GM12865 (cell line): ENCODE data around the gene SHISA9.

Experiments
- DNase-seq: peaks from one replicate; pipeline ENCODE4 v3.0.0; 2010; ENCODE audit warnings: low read depth
- H3K4me3 ChIP-seq: 2 replicates; pipeline ENCODE4 v1.5.1; 2011; ENCODE audit warnings: mild to moderate bottlenecking, low read depth, low read length, control low read depth
- TF ChIP-seq, protein P1 (sequence below): IDR thresholded peaks from 2 replicates; pipeline ENCODE4 v1.5.1; 2011; ENCODE audit warnings: low read length, control low read depth, low read depth, inconsistent platforms; ENCODE audit not compliant: insufficient read depth; ENCODE audit errors: missing control alignments

Gene SHISA9

DNA sequence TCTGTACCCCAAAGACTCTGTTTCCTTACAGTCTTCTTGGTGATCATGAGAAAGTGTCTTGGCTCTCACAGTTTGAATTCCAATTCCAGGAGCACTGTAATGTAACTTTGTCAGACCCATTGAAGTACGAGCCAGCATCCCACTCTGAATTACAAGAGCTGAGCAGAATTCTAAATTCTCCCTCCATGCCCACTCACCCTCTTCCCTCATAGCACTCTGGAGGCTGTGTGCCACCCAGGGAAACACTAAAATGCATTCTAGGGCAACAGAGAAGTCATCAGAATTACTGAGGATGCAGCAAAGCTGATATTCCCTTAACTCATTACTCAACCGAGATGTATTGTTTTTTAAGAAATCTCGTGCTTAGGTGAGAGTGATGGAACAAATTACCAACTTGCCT, 154.1 kb downstream of the SHISA9 start:
- no peak for DNase-seq
- TF ChIP-seq, protein P1, sequence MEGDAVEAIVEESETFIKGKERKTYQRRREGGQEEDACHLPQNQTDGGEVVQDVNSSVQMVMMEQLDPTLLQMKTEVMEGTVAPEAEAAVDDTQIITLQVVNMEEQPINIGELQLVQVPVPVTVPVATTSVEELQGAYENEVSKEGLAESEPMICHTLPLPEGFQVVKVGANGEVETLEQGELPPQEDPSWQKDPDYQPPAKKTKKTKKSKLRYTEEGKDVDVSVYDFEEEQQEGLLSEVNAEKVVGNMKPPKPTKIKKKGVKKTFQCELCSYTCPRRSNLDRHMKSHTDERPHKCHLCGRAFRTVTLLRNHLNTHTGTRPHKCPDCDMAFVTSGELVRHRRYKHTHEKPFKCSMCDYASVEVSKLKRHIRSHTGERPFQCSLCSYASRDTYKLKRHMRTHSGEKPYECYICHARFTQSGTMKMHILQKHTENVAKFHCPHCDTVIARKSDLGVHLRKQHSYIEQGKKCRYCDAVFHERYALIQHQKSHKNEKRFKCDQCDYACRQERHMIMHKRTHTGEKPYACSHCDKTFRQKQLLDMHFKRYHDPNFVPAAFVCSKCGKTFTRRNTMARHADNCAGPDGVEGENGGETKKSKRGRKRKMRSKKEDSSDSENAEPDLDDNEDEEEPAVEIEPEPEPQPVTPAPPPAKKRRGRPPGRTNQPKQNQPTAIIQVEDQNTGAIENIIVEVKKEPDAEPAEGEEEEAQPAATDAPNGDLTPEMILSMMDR, result no peak
- no peak overlapping the region for H3K4me3 ChIP-seq

DNA sequence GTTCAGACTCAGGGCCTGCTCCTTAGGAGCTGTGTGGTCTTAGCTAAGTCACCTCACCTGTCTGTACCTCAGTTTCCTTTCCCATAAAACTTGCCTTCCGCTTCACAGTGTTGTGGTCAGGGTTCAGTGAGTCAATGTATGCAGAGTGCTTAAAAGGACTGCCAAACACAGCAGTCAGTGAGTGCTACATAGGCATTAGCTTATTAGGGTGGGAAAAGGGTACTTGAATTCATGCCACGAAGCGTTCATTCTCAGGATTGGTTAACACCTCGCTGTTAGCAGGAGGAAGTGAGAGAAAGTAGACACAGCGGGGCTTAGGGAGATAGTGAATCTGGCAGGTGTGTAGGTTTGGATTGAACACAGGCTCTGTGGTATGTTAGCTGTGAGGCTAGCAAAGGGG, 155.2 kb downstream of the SHISA9 start:
- DNase-seq, result peak; percentile 34
- no peak overlapping the region for H3K4me3 ChIP-seq
- TF ChIP-seq, protein P1, result no peak

DNA sequence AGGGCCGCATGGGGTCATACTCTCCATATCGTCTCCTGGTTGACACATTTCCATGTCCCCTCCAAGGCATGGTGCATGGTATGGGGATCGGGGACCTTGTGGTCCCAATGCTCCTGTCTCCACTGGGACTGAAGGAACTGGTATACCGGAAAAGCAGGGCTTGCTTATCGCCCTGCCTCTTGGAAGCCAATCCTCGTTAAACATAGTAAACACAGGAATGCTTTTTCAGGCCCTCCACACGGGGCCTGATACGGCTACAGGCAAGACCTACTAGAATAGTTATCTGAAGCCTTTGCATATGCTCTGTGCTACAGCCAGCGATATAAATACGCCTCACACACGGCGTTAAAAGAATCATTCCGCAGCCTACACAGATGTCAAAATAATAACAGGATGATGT, 159.5 kb downstream of the SHISA9 start:
- TF ChIP-seq, protein P1, result no peak

DNA sequence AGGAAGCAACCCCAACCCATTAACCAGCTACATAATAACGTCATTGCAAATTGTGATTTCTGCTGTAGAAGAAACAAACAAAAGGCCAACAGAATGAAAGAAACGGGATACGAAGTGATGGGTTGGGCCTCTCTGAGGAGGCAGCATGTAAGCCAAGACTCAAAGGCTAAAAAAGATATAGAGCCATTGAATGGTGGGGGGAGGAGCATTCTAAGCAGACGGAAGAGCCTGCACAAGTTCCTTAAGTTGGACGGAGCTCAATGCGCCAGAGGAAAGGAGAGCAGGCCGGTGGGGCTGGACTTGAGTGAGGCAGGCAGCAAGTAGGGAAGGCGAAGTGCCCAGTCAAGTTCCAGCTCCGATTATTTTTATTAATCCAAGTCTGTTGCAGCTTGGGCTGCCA, 160.3 kb downstream of the SHISA9 start:
- no peak overlapping the region for H3K4me3 ChIP-seq
- TF ChIP-seq, protein P1, result no peak
- DNase-seq, result no peak

More for the DNA sequence above, 159.5 kb downstream of the SHISA9 start:
- no peak for DNase-seq
- H3K4me3 ChIP-seq, result no peak overlapping the region

DNA sequence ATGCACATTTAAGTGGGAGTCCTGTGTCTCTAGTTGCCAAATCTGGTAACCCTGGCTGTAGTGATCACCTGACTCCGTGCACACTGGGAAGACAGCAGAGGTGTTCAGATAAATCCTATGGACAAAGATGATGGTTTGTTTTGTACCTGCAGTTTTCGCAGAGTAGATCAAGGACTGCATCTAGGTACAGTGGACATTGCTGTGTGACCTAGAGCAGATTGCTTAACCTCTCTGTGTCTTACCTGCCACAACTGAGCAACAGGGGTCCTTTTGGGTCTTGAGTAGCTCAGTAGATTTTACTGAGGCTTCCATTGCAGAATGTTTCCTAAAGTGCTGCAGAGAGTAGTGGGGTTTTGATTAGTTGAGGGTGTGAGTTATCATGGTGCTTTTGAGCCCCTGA, 160.8 kb downstream of the SHISA9 start:
- no peak for DNase-seq
- TF ChIP-seq, protein P1, result no peak
- H3K4me3 ChIP-seq, result no peak overlapping the region

DNA sequence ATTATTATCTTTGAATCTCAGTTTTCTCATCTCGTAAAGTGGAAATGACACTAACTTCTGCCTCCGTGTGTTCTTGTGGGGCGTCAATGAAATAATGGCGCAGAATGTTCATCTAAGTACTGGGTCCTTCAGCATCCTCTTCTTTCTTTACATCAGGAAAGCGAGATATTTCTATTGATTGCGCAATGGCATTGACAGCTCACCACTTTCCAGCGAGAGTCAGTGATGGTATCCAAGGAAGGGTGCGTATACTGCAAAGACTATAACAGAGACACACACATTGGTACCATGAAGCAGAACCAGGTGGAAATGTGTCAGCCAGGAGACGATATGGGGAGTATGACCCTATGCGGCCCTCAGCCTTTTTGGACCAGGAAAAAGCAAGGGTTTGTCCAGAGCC, 162.1 kb downstream of the SHISA9 start:
- TF ChIP-seq, protein P1, result no peak
- H3K4me3 ChIP-seq, result no peak overlapping the region
- DNase-seq, result no peak

DNA sequence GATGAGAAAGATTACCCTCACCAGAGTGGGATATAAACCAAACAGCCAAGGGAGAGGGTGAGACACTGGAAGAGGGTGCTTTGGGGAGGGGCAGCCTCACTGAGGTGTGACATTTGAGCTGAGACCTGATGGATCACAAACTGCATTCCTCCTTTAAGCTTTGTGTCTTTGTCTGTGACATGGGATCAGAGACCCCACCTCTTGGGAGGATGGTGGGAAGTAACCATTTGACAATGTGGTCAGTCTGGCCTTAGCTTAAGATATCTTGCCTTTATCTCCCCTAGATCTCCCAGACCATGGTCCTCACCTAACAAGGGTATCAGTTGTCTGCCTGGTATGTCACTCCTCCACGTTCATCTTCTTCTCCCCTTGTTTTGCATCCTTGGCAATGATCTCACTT, 163.4 kb downstream of the SHISA9 start:
- TF ChIP-seq, protein P1, result no peak
- no peak overlapping the region for H3K4me3 ChIP-seq
- DNase-seq, result no peak
